Adrenal gland (tissue), 12 donors: ENCODE data around the gene ROPN1B. TPM values are rescaled to one million over a fixed set of nuclear protein-coding genes. Genes with fewer than 3 reads are reported as not detected.
"Not testable (repeated sequence)": the region's sequence is repeated elsewhere in the genome, so short reads cannot be mapped to it uniquely, and the experiment has no call there.

Source experiments
- DNase-seq, 7 donors: peaks; one replicate each; pipeline ENCODE4 v3.0.0-alpha.2; 2019 to 2020
- H3K27ac ChIP-seq, 5 donors: fragments of 200-600 bp; sonication (generic) in 4 of 5; 1 replicate in 3 of 5; 2 replicates in 2 of 5; pipeline versions ENCODE4 v1.5.1 to v1.8.0; 2016 to 2020; ENCODE audit warnings: mild to moderate bottlenecking in 1 of 5
- H3K27me3 ChIP-seq: fragments of 200-600 bp; 2 replicates; pipeline ENCODE4 v1.8.0; 2021
- H3K36me3 ChIP-seq, 2 donors: fragments of 200-600 bp; replicated peaks in 1 of 2; 1 replicate in 1 of 2; 2 replicates in 1 of 2; pipeline versions ENCODE4 v1.5.1 to v1.8.0; 2018 to 2022
- H3K4me1 ChIP-seq, 2 donors: fragments of 200-600 bp; replicated peaks in 1 of 2; 1 replicate in 1 of 2; 2 replicates in 1 of 2; pipeline versions ENCODE4 v1.5.1 to v1.8.0; 2018 to 2021
- H3K4me3 ChIP-seq, 4 donors: fragments of 200-600 bp; sonication (generic) in 3 of 4; one replicate each; pipeline ENCODE4 v1.5.1; 2016 to 2018
- H3K9me3 ChIP-seq, 3 donors: fragments of 200-600 bp; sonication (generic) in 1 of 3; replicated peaks in 1 of 3; 1 replicate in 2 of 3; 2 replicates in 1 of 3; pipeline versions ENCODE4 v1.5.1 to v1.8.0; 2016 to 2021
- CTCF ChIP-seq, 6 experiments: fragments of 450-650 bp in 4 of 6; fragments of 200-600 bp in 2 of 6; sonication (generic) in 1 of 6; IDR thresholded peaks; 1 replicate in 5 of 6; 2 replicates in 1 of 6; pipeline versions ENCODE4 v1.5.1 to v1.8.0; 2016 to 2021; ENCODE audit warnings: antibody characterized with exemption in 6 of 6, mild to moderate bottlenecking in 2 of 6, moderate library complexity in 1 of 6
- POLR2A ChIP-seq, 2 donors: fragments of 450-650 bp; IDR thresholded peaks; one replicate each; pipeline ENCODE4 v1.6.1; 2017; ENCODE audit warnings: antibody characterized with exemption in 2 of 2, mild to moderate bottlenecking in 2 of 2, moderate library complexity in 1 of 2
- WGBS, 4 donors: extraction: QIAGEN DNeasy Blood & Tissue Kit in 2 of 4; methylation state at CpG; one replicate each; pipeline versions ENCODE4 v1.1.5 to v1.1.7; 2013 to 2017; 5-methylcytosine and 5-hydroxymethylcytosine counted together
- intact Hi-C, 2 donors: fragments of 100-400 bp; cut with DNase I; formaldehyde crosslinking; loops; one replicate each; pipeline versions ENCODE4 v1.14.1 to v1.15.0; 2022 to 2023
- polyA plus RNA-seq, 3 donors: library from polyadenylated mRNA; stranded (reverse); fragments of 200-250 nt in 2 of 3; fragments of 350-450 nt in 1 of 3; fragmentation: Illumina TruSeq in 1 of 3; extraction: RNeasy Lipid Tissue Mini Kit (QIAGEN cat#74804) in 1 of 3; gene quantifications; one replicate each; pipeline ENCODE4 v1.2.3, GENCODE V29; 2013 to 2014
- total RNA-seq, 9 donors: library from RNA; depleted of rRNA in 4 of 9; stranded (reverse); fragments of >200 nt in 4 of 9; fragments of 120-200 nt in 1 of 9; fragmentation: NEBNext Ultra II Directional in 1 of 9; extraction: Animal tissue kit (Norgen Biotek cat#: 25700) in 1 of 9; gene quantifications; one replicate each; pipeline versions ENCODE4 v1.1.0 to v1.2.4, GENCODE V29; 2013 to 2023
- donor health status: healthy with polysubstance abuse.
- donor health status: Bipolar disorder and iron deficiency.
- donor health status: DM: yes; HTN: yes; CAD: no.
- donor health status: DM: no; HTN: no; CAD: no.
- donor health status: DM: no; HTN: no; CAD: no.
- donor health status: DM: yes; HTN: yes; CAD: no.

Gene ROPN1B
- total and polyA plus RNA-seq, 12 donors = 0.13 to 1.1 (median 0.65) TPM; not detected in 3

GRCh38 chr3:125948901-125949300 is 20.1 kb upstream of the ROPN1B start:
- H3K9me3 ChIP-seq, H3K4me3 ChIP-seq, H3K27me3 ChIP-seq, intact Hi-C loops, H3K27ac ChIP-seq, H3K4me1 ChIP-seq, DNase-seq, H3K36me3 ChIP-seq: not testable (repeated sequence)
- 55 to 74% (median 62%) methylated on average over 3 of the region's 3 CpGs for WGBS, 4 donors

- DNase-seq, H3K4me1 ChIP-seq, H3K36me3 ChIP-seq, H3K4me3 ChIP-seq, H3K27me3 ChIP-seq, H3K27ac ChIP-seq, H3K9me3 ChIP-seq, intact Hi-C loops: not testable (repeated sequence)
- 80 to 93% (median 84%) methylated on average over 3 of the region's 3 CpGs for WGBS, 4 donors
Observed at GRCh38 chr3:125951176-125951575, 17.8 kb upstream of the ROPN1B start.

GRCh38 chr3:125957020-125957419 is 12.0 kb upstream of the ROPN1B start:
- 87 to 91% (median 89%) methylated on average over 4 of the region's 4 CpGs for WGBS, 4 donors

GRCh38 chr3:125957674-125958510 is 11.1 kb upstream of the ROPN1B start:
- no peaks in the 10 kb centered on the region for H3K9me3 ChIP-seq
- intact Hi-C loops = no loop called here
- WGBS, 4 donors = 4 to 25% (median 5%) methylated on average over 6 to 75 of the region's 75 CpGs
- no peaks in the 10 kb centered on the region for H3K36me3 ChIP-seq
- DNase-seq = peak in 2 of 7 donors; percentile 16 to 27
- no peak overlapping the region for H3K27ac ChIP-seq
- H3K4me1 ChIP-seq = no peaks in the 10 kb centered on the region
- no peak for TF ChIP-seq CTCF (IDR thresholded peaks at IDR 0.05)
- TF ChIP-seq POLR2A (IDR thresholded peaks at IDR 0.05) = no peak
- H3K4me3 ChIP-seq = peak overlapping the region in 1 of 4 donors; percentile 46
- H3K27me3 ChIP-seq = no peaks in the 10 kb centered on the region

More at GRCh38 chr3:125957020-125957419, 12.0 kb upstream of the ROPN1B start:
- H3K4me1 ChIP-seq, H3K9me3 ChIP-seq, H3K27ac ChIP-seq, DNase-seq, H3K4me3 ChIP-seq, intact Hi-C loops, H3K36me3 ChIP-seq, H3K27me3 ChIP-seq: not testable (repeated sequence)

- DNase-seq = no peak
- WGBS, 4 donors = 76 to 100% (median 79%) methylated on average over 16 to 46 of the region's 46 CpGs
- no peaks in the 10 kb centered on the region for H3K9me3 ChIP-seq
- TF ChIP-seq POLR2A (IDR thresholded peaks at IDR 0.05) = no peak
- no peak for TF ChIP-seq CTCF (IDR thresholded peaks at IDR 0.05)
- intact Hi-C loops = no loop called here
- H3K4me3 ChIP-seq = peak overlapping the region in 1 of 4 donors; percentile 46
- no peaks in the 10 kb centered on the region for H3K36me3 ChIP-seq
- no peaks in the 10 kb centered on the region for H3K4me1 ChIP-seq
- H3K27me3 ChIP-seq = no peaks in the 10 kb centered on the region
- H3K27ac ChIP-seq = no peak overlapping the region
Observed at GRCh38 chr3:125958511-125959316, 10.3 kb upstream of the ROPN1B start.
